LNCAP (cell line): Measurements from ENCODE around the gene PRKRA.

ENCODE experiments used
- TF ChIP-seq, protein P1 (sequence below): fragments of 450-650 bp; IDR thresholded peaks from 2 replicates; pipeline ENCODE4 v1.5.1; 2017; ENCODE audit warnings: mild to moderate bottlenecking

The PRKRA gene

DNA sequence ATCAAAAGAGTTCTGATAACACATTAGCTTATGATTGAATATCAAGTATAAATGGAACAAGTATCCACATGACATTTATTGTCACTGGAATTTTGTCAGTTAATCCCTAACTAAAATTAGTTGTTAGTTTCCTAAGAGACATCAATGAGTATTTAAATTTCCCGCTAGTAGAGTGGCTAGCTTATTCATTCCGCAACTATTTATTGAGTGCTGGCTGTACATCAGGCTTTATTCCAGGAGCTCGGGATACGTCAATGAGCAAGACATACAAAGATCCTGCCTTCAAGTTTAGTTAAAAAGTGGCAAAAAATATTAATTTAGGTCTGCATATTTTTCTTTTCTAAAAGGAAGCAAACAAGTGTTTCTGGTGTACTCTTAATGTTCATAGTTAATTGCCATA lies 59.3 kb downstream of the PRKRA start:
- TF ChIP-seq, protein P1, sequence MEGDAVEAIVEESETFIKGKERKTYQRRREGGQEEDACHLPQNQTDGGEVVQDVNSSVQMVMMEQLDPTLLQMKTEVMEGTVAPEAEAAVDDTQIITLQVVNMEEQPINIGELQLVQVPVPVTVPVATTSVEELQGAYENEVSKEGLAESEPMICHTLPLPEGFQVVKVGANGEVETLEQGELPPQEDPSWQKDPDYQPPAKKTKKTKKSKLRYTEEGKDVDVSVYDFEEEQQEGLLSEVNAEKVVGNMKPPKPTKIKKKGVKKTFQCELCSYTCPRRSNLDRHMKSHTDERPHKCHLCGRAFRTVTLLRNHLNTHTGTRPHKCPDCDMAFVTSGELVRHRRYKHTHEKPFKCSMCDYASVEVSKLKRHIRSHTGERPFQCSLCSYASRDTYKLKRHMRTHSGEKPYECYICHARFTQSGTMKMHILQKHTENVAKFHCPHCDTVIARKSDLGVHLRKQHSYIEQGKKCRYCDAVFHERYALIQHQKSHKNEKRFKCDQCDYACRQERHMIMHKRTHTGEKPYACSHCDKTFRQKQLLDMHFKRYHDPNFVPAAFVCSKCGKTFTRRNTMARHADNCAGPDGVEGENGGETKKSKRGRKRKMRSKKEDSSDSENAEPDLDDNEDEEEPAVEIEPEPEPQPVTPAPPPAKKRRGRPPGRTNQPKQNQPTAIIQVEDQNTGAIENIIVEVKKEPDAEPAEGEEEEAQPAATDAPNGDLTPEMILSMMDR = no peak

DNA sequence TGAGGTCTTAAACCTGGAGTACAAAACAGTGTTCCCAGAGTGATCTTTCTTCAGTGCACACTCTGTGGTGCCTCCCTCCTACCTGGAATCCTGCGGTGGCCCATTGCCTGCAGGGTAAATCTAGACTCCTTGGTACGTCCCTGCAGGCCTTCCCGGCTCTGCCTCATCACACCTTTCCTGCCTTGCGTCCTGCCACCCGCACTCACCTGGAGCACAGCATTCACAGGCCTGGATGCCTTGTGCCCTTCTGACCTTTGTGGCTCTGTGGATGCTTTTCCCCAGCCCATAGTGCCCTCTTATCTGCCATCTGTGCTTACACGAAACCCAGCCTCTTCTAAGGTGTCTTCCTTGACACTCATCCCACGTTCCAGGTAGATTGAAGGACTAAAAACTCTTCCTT lies 62.7 kb downstream of the PRKRA start:
- TF ChIP-seq, protein P1 = no peak

GRCh38 chr2:178386986-178387597 lies 63.9 kb downstream of the PRKRA start:
- TF ChIP-seq, protein P1 = no peak

GRCh38 chr2:178385595-178386148 lies 65.3 kb downstream of the PRKRA start:
- TF ChIP-seq, protein P1 = no peak

DNA sequence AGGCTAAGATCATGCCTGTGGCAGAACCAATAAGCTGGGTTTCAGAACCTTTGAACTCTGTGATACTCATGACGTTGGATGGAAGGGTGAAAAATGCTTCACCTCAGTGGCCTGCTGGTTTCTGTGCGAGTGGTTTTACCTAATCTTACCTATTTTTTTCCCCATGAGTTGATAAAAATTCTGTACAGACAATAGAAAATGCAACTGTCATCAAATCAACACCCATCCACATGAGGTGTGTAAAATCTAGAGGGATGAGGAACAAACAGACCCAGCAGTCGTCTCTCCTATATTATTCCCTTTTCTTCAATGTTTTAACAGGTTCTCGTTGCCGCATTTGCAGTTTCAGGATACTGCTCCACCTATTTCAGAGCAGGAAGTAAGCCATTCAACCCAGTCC lies 67.3 kb downstream of the PRKRA start:
- TF ChIP-seq, protein P1 = no peak
